PC-9 (cell line): ENCODE measurements around the gene ATP4B.

Experiments used
- CTCF ChIP-seq: fragments of 200-600 bp; sonication (generic); conservative IDR thresholded peaks from 2 replicates; pipeline ENCODE4 v1.6.1; 2017; ENCODE audit warnings: mixed run types, antibody characterized with exemption, mild to moderate bottlenecking, moderate library complexity
- EZH2 ChIP-seq: fragments of 200-600 bp; sonication (generic); IDR thresholded peaks from 2 replicates; pipeline ENCODE4 v1.8.0; 2017; ENCODE audit warnings: antibody characterized with exemption, low read depth

GRCh38 chr13:113628291-113629270, 29.4 kb downstream of the ATP4B start:
- TF ChIP-seq CTCF (no peak), EZH2 (no peak)
